Activated T-helper 1 cell treated with Interleukin-2 at 50 U/mL for 16 hours (primary cell): ENCODE data around the gene HIVEP2.

ENCODE experiments used
- DNase-seq: peaks from one replicate; pipeline ENCODE4 v3.0.0-alpha.2; 2020; ENCODE audit warnings: low read depth

Gene HIVEP2

DNA sequence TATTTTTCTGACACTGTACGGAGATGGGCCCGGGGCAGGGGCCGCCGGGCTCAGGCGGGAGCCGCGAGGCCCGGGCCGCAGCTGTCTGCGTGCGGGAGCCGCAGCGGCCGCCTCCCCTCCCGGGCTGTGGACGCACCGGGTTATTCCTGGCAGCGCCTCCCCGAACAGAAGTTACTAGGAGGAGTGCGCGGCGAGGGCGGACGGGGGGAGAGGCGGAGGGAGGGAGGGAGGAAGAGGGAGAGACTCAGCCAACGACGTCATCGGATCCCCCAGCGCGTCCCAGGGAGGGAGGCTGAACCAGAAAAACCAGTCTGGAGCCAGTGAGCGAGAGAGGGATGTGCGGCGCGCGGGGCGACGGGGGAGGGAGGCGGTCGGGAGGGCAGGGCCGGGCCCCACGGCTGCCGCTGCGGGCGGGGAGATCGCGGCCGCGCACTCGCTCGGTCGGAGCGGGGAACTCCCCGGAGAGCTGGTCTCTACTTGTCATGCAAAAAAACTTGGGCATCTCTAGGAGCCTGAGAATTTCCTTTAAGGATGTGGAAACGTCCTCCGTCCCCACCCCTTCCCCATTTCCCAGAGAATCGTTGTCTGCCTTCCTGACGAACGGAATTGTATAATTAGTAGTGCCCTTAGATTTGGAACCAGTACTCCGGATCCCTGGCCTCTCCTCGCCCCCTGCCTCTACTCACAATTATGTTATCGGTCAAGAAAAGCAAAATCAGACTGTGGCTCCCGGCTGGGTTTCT lies 1.4 kb upstream of the HIVEP2 start:
- DNase-seq, result peak; percentile 81

DNA sequence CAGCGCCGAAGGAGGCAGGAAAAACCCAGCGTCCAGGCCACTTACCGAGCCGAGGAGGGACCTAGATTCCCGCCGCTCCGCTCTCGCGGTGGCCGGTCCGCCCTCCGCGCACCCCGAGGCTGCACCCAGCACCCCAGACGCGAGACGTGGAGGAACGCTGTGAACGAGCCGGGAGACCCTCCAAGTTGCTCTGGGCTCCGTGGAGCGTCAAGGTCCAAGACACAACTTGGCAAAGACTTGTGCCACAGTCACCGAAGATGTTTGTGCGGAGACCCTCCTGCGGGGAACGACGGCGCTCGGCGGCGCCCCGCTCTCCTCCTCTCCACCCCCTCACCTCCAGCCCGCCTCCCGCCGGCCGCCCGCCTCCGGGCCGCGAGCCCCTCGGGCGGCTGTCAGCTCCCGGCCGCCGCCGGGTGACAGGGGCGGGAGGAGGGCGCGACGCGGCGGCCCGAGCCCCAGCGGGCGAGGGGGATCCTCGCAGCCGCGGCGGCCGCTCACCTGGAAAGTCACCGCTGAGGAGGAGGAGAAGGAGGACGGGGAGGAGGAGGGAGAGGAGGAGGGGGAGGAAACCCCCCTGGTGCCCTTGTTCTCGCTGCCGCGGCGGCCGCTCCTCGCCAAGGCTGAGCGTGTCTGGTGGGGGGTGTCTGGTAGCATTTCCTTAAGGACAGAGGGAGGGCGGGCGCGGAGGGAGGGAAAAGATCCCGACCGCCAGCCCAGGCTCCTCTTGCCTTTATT lies 637 bp upstream of the HIVEP2 start:
- peak; percentile 35 for DNase-seq

DNA sequence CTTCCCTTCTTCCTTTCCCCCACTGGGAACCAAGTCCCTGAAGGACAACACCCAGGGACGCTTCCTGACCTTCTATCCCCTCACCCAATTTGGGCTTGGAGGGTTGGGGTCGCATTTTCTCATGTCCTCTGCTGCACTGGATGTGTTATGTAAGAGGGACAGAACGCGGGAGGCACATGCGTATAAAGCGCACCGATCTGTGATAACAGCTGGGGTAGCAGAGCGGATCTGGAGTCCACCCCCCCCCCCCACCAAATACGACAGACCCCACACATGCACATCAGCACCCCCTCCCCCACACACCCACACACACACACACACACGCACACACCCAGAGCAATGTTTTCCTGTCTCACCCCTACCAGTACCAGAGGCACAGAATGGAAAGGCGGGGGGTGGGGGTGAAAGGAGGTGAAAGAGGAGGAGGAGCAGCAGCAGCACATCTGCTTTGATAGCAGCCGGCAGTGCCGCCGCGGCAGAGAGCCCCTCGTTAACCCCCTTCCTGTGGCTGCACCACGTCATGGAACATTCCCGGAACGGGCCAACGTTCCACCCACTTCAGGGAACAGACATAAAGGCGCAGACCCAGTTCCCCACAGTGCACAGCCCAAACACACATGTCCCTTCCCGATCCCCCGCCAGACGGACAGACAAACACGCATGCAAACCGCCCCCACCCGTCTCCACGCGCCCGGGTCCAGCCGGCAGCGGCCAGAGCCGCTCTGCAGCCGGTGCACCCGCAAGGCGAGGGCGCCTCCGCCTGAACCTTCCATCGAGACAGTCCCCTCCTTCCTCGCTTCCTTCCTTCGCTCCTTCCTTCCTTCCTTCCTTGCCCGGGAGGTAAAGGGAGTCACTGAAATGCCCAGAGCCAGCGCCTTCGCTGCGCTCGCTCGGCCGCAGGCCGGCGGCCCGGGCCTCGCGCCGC lies 590 bp downstream of the HIVEP2 start:
- peak; percentile 85 for DNase-seq

- peak; percentile 9 for DNase-seq
Measured at GRCh38 chr6:142943711-142944123, 1.3 kb downstream of the HIVEP2 start.

DNA sequence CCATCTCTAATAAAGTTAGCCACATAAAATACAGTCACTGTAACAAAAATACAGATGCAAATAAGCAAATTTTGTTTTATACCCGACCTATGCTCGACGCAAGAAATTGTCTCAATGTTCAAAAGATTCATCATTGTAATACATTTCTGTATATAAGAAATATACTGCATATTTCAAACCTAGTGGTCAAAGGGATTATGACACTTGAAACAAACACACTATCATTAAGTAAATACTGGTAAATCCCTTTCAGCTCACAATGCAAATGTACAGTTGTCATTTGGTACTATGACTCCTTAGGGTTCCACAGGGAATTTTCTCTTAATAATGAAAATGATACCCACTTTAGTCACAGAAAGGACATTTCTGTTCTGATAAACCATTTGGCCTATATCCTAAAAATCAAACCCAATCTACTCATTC lies 2.2 kb downstream of the HIVEP2 start:
- no peak for DNase-seq

GRCh38 chr6:142942238-142942637 lies 2.7 kb downstream of the HIVEP2 start:
- DNase-seq, result no peak

DNA sequence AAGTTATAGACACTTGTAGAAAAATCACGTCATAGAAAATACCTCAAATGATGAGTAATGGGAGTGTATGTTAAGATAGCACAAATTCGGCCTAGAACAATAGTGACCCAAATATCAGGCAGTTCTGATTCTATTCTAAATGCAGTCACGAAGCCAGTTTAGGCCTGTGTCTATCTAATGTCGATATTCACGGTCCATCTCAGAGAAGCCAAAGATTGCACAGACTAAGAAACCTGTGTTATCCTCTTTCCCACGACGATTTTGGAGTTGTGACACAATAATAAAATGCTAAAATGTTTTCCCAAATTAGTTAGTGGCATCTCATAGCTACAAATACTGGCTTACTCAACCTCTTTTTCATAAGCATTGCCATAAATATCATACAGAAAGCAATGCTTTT lies 4.0 kb downstream of the HIVEP2 start:
- DNase-seq, result no peak

DNA sequence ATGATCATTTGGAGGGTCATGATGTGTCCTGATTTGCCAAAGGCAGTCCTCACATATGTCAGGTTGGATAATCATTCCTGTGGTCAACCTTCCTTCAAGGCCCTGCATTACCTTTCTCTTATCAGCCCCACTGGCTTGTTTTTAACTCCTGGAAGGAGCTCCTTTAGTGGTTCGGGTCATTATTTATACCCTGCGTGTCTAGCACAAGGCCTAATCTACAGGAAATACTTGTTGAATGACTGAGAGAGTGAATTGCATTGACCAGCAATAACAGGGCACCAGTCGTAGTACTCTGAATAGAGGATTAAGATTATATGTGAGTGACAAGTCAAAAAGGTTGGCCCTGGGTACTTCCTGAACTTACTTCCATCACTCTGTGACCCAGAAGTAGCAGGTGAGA lies 4.5 kb downstream of the HIVEP2 start:
- no peak for DNase-seq

- DNase-seq, result no peak
Measured at GRCh38 chr6:142938510-142938909, 6.5 kb downstream of the HIVEP2 start.

DNA sequence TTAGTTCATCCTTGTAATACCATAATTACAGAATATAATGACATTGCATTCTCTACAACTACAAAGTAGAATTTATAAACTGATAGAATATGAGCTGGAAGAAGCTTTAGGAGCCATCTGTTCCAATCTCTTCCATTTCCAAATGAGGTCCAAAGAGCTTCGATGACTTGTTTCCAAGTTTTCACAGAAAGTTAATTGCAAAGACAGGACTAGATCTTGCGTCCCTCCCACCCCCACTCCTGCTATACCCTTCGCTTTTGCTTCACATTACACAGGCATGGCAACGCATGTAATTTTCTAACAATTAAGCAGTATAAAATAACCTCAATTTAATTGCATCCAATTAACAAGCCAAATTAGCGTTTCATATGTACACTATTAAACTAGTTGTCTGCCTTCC lies 7.0 kb downstream of the HIVEP2 start:
- no peak for DNase-seq

DNA sequence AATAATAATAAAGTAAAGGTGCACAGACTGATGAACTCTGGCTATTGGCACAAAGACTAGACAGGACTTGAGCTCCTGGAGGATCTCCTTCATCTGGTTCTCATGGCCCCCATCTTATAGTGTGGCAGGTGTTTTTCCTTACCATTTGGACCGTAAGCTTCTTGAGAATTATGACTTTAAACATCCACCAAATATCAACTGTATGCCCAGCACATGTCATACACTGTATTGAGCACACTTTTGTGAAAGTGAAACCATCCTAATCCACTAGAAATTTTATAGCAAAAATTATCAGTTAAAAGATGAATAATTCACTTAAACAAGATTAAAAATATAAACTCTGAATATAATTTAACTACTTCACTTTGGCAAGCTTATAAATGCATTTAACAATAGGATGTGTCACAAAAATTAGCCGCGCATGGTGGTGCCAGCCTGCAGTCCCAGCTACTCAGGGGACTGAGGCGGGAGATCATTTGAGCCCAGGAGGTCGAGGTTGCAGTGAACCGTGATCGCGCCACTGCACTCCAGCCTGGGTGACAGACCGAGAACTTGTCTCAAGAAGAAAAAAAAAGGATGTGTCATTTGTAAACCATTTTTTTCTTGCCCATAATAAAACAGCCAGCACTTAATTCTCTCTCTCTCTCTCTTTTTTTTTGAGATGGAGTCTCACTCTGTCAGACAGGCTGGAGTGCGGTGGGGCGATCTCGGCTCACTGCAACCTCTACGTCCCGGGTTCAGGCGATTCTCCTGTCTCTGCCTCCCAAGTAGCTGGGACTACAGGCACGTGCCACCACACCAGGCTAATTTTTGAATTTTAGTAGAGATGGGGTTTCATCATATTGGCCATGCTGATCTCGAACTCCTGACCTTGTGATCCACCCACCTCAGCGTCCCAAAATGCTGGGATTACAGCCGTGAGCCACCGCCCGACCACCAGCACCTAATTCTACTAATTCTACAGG lies 9.1 kb downstream of the HIVEP2 start:
- no peak for DNase-seq

- no peak for DNase-seq
Measured at GRCh38 chr6:142934599-142934998, 10.4 kb downstream of the HIVEP2 start.

DNA sequence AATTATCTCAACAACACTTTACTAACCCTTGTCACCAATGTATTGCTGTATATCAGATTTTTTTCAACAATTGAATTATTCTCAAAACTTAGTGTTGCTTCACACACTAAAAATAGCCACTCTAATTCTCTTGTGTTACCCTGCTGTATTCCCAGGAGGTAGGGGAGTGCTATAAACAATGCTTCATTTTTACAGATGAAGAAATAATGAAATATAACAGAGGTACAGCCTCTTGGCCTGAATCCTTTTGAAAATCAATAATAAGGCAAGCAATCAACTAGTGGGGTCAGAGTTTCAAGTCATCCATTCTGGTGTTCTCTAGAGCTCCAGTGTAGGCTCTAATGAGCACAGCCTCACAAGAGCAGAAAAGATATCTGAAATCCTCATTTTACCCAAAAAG lies 10.9 kb downstream of the HIVEP2 start:
- DNase-seq, result no peak

- DNase-seq, result no peak
Measured at GRCh38 chr6:142933701-142934100, 11.3 kb downstream of the HIVEP2 start.

- DNase-seq, result no peak
Measured at GRCh38 chr6:142932889-142933288, 12.1 kb downstream of the HIVEP2 start.

GRCh38 chr6:142929751-142930358 lies 15.1 kb downstream of the HIVEP2 start:
- no peak for DNase-seq

DNA sequence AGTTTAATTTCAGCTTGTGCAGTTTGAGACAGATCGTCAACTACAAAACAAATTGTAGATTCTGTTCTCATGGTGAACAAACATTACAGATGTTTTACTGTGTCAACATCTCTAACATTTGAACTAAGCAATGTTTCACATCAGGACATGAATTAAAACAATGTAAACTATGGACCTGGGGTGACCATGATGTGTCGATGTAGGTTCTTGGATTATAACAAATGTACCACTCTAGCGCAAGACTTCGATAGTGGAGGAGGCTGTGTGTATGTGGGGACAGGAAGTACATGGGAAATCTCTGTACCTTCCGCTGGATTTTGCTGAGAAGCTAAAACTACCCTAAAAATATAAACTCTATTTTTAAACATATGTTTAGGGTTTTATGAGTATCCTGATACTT lies 17.1 kb downstream of the HIVEP2 start:
- DNase-seq, result no peak

DNA sequence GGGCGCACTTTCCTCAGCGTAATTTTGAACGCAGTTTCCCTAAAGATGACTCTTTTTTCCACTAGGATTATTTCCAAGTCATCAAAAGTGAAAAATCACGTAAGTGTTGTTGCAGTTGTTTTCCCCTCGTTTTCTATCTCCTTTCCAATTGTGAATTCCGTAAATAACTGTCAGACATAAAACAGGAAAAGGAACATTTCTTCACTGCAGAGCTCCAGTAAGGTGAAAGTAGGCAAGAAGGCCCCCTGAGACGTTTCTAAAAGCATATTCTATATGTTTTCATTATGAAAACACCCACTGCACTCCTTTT lies 17.8 kb downstream of the HIVEP2 start:
- no peak for DNase-seq

DNA sequence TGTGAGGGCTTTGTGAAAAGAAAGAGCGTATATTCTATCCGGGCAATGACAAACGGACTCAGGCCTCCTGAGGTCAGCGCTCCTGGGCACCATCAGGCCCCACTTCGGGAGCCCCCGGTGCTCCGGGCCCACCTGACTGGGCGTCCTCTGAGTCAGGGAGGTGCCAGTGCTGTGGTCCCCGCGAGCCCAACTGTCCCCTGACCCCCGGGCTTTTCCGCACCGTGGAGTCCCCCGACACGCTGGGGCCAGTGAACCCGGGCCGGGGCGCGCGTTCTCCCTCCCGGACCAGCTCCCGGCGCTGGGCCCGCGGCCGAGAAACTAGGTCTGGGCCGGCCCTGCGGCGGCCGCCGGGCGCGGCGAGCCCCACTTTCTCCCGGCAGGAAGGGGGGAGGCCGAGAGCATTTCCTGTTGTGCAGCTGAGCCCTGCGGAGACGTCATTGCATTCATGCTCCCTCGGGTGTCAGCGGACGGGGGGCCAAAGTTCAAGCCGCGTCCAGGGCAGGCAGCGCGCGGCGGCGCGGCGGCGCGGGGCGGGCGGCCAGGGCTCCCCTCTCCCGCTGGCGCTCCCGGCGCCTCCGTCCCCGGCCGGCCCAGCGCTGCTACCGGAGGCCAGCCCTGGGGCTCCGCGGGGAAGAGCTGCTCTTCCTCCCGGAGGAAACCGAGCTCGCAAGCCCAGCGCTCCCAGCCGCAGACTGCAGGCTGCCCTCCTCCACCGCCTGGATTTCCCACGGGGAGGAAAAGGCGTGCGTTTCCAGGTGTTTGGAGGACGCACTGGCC lies 18.3 kb downstream of the HIVEP2 start:
- peak; percentile 69 for DNase-seq

DNA sequence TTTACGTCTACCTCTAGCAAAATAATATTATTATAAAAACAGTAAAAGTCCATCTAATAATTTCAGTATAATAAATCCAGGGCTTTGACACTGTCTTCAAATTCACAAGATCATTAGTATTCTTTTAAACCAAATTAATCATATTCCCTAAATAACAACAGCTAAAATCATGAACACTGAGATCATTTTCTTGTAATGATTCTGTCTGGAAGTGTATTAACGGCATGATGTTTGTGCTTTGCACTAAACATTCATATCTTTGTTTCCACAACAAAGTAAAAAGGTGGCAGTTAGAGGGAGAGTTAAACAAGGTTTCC lies 18.8 kb downstream of the HIVEP2 start:
- no peak for DNase-seq
